Neural cell (in vitro differentiated cells): ENCODE data around the gene KIRREL2. TPM values are rescaled to one million over a fixed set of nuclear protein-coding genes. Genes with fewer than 3 reads are reported as not detected.

Experiments used
- H2AFZ ChIP-seq: fragments of 200-600, 300-800 bp; sonication (generic), shearing (Covaris generic); 2 replicates; pipeline ENCODE4 v1.6.0; 2014; ENCODE audit warnings: low read depth, mild to moderate bottlenecking, antibody characterized with exemption, low read length, moderate library complexity
- H3F3A ChIP-seq: fragments of 200-600 bp; shearing (Covaris generic); 2 replicates; pipeline ENCODE4 v1.6.1; 2016; ENCODE audit warnings: mild to moderate bottlenecking, moderate library complexity, mixed read lengths, antibody characterized with exemption, low read length; ENCODE audit not compliant: insufficient read depth, poor library complexity, severe bottlenecking
- H3K27ac ChIP-seq: fragments of 200-600, 300-800 bp; sonication (generic), shearing (Covaris generic); 2 replicates; pipeline ENCODE4 v1.5.1; 2014; ENCODE audit warnings: mild to moderate bottlenecking, low read length, moderate library complexity
- H3K27me3 ChIP-seq: fragments of 300-800, 200-600 bp; sonication (generic), shearing (Covaris generic); 2 replicates; pipeline ENCODE4 v1.6.0; 2014; ENCODE audit warnings: mild to moderate bottlenecking, low read depth, low read length, moderate library complexity; ENCODE audit not compliant: insufficient read depth
- H3K36me3 ChIP-seq: fragments of 300-800, 200-600 bp; sonication (generic), shearing (Covaris generic); 2 replicates; pipeline ENCODE4 v1.5.1; 2014; ENCODE audit warnings: mild to moderate bottlenecking, antibody characterized with exemption, low read length, moderate library complexity; ENCODE audit not compliant: insufficient read depth
- H3K4me2 ChIP-seq: fragments of 300-800, 200-600 bp; sonication (generic), shearing (Covaris generic); 2 replicates; pipeline ENCODE4 v1.6.0; 2014; ENCODE audit warnings: mild to moderate bottlenecking, low read length
- H3K4me3 ChIP-seq: fragments of 300-800, 200-600 bp; sonication (generic), shearing (Covaris generic); 2 replicates; pipeline ENCODE4 v1.5.1; 2014; ENCODE audit warnings: mild to moderate bottlenecking, low read length, moderate library complexity
- H3K79me2 ChIP-seq: fragments of 200-600 bp; shearing (Covaris generic); replicated peaks from 2 replicates; pipeline ENCODE4 v1.6.0; 2014; ENCODE audit warnings: mild to moderate bottlenecking, low read length, moderate library complexity; ENCODE audit not compliant: insufficient read depth
- H3K9ac ChIP-seq: fragments of 300-800, 200-600 bp; sonication (generic), shearing (Covaris generic); 2 replicates; pipeline ENCODE4 v1.6.1; 2016; ENCODE audit warnings: mild to moderate bottlenecking, low read length, mixed read lengths
- H3K9me2 ChIP-seq: fragments of 200-600 bp; shearing (Covaris generic); 2 replicates; pipeline ENCODE4 v1.6.1; 2016; ENCODE audit warnings: mild to moderate bottlenecking, low read length, mixed read lengths; ENCODE audit not compliant: insufficient read depth
- H3K9me3 ChIP-seq: fragments of 200-600, 300-800 bp; sonication (generic), shearing (Covaris generic); 2 replicates; pipeline ENCODE4 v1.6.1; 2016; ENCODE audit warnings: mild to moderate bottlenecking, mixed run types, low read length, moderate library complexity, mixed read lengths
- H4K20me1 ChIP-seq: fragments of 200-600 bp; shearing (Covaris generic); 2 replicates; pipeline ENCODE4 v1.6.1; 2016; ENCODE audit warnings: mild to moderate bottlenecking, mixed run types; ENCODE audit not compliant: insufficient read depth
- CTCF ChIP-seq: fragments of 450-650 bp; IDR thresholded peaks from 2 replicates; pipeline ENCODE4 v1.5.1; 2014; ENCODE audit warnings: antibody characterized with exemption, mild to moderate bottlenecking, moderate library complexity; ENCODE audit not compliant: poor library complexity, severe bottlenecking
- EP300 ChIP-seq: fragments of 450-650 bp; conservative IDR thresholded peaks from 2 replicates; pipeline ENCODE4 v1.6.1; 2014; ENCODE audit warnings: antibody characterized with exemption, mild to moderate bottlenecking, moderate library complexity; ENCODE audit not compliant: poor library complexity, severe bottlenecking
- EZH2 ChIP-seq: fragments of 200-600, 300-800 bp; shearing (Covaris generic), sonication (generic); IDR thresholded peaks from 2 replicates; pipeline ENCODE4 v1.6.1; 2014; ENCODE audit warnings: antibody characterized with exemption, low read length, borderline replicate concordance, mild to moderate bottlenecking; ENCODE audit not compliant: insufficient read depth, poor library complexity, severe bottlenecking
- MXI1 ChIP-seq: fragments of 450-650 bp; conservative IDR thresholded peaks from 2 replicates; pipeline ENCODE4 v1.6.1; 2014; ENCODE audit warnings: antibody characterized with exemption, mild to moderate bottlenecking; ENCODE audit not compliant: poor library complexity, severe bottlenecking
- POLR2AphosphoS5 ChIP-seq: IDR thresholded peaks from 2 replicates; pipeline ENCODE4 v1.6.1; 2012
- RAD21 ChIP-seq: fragments of 450-650 bp; conservative IDR thresholded peaks from 2 replicates; pipeline ENCODE4 v1.6.1; 2014; ENCODE audit warnings: antibody characterized with exemption, mild to moderate bottlenecking, moderate library complexity
- REST ChIP-seq: IDR thresholded peaks from 2 replicates; pipeline ENCODE4 v1.6.1; 2012; ENCODE audit warnings: borderline replicate concordance
- SMC3 ChIP-seq: fragments of 450-650 bp; conservative IDR thresholded peaks from 2 replicates; pipeline ENCODE4 v1.6.1; 2014; ENCODE audit warnings: antibody characterized with exemption, mild to moderate bottlenecking, moderate library complexity; ENCODE audit not compliant: poor library complexity
- TAF1 ChIP-seq: IDR thresholded peaks from 2 replicates; pipeline ENCODE4 v1.6.1; 2012; ENCODE audit warnings: low read depth
- polyA plus RNA-seq: library from polyadenylated mRNA; depleted of rRNA; stranded (reverse); fragments of >200 nt; gene quantifications from 2 replicates; pipeline ENCODE4 v1.2.3, GENCODE V29; 2014

Gene KIRREL2
- polyA plus RNA-seq, 1 donor from 2014 or later = 0.79 TPM

- no peak within 1 kb of the TSS for H2AFZ ChIP-seq
- TF ChIP-seq SMC3 = no peak
- H4K20me1 ChIP-seq = no peaks in the 10 kb centered on the region
- no peaks in the 10 kb centered on the region for H3K36me3 ChIP-seq
- H3K27me3 ChIP-seq = peaks cover 10% of the 10 kb centered on the region
- no peaks in the 10 kb centered on the region for H3K9me3 ChIP-seq
- no peak within 1 kb of the TSS for H3K9ac ChIP-seq
- no peaks in the 10 kb centered on the region for H3K9me2 ChIP-seq
- peaks cover 3% of the 10 kb centered on the region for H3K79me2 ChIP-seq
- H3F3A ChIP-seq = no peaks in the 10 kb centered on the region
- H3K27ac ChIP-seq = no peak within 1 kb of the TSS
- no peak within 1 kb of the TSS for H3K4me3 ChIP-seq
- no peak within 1 kb of the TSS for H3K4me2 ChIP-seq
Measured at GRCh38 chr19:35901854-35902661, 45.3 kb downstream of the KIRREL2 start, which contains the start of gene HCST. Gene HCST, plus strand, starts transcription at chr19:35902529. Its CDS starts 65 bp downstream, at chr19:35902594.

GRCh38 chr19:35902870-35903475, 46.3 kb downstream of the KIRREL2 start:
- Histone ChIP-seq H3K27ac (no peak overlapping the region), H3K79me2 (peaks cover 3% of the 10 kb centered on the region), H3K4me3 (no peak overlapping the region), H3K9me3 (no peaks in the 10 kb centered on the region), H4K20me1 (no peaks in the 10 kb centered on the region), H3K4me2 (no peak overlapping the region), H3F3A (no peaks in the 10 kb centered on the region), H3K9me2 (no peaks in the 10 kb centered on the region), H3K9ac (no peak overlapping the region), H3K27me3 (peaks cover 10% of the 10 kb centered on the region), H3K36me3 (no peaks in the 10 kb centered on the region), H2AFZ (no peak overlapping the region)
- TF ChIP-seq TAF1 (no peak), EZH2 (no peak), CTCF (no peak), POLR2AphosphoS5 (no peak), EP300 (no peak), MXI1 (no peak), RAD21 (no peak)

GRCh38 chr19:35903550-35904179, 47.0 kb downstream of the KIRREL2 start:
- no peak overlapping the region for H3K4me3 ChIP-seq
- H4K20me1 ChIP-seq = no peaks in the 10 kb centered on the region
- H3K4me2 ChIP-seq = no peak overlapping the region
- H3K9me2 ChIP-seq = no peaks in the 10 kb centered on the region
- no peak for TF ChIP-seq REST
- TF ChIP-seq EP300 = no peak
- no peak overlapping the region for H2AFZ ChIP-seq
- H3K9me3 ChIP-seq = no peaks in the 10 kb centered on the region
- peaks cover 2% of the 10 kb centered on the region for H3K79me2 ChIP-seq
- no peak overlapping the region for H3K27ac ChIP-seq
- no peak overlapping the region for H3K9ac ChIP-seq
- no peaks in the 10 kb centered on the region for H3F3A ChIP-seq
- peaks cover 10% of the 10 kb centered on the region for H3K27me3 ChIP-seq
- no peaks in the 10 kb centered on the region for H3K36me3 ChIP-seq
